Pulmonary artery endothelial cell (primary cell): Measurements from ENCODE around the gene SMIM41. TPM values are rescaled to one million over a fixed set of nuclear protein-coding genes. Genes with fewer than 3 reads are reported as not detected.

ENCODE experiments used
- DNase-seq: peaks from one replicate; pipeline ENCODE4 v3.0.0-alpha.2; 2011; ENCODE audit warnings: low read depth, low spot score
- total RNA-seq: library from RNA; depleted of rRNA; stranded (reverse); fragments of >200 nt; gene quantifications from 2 replicates; pipeline ENCODE4 v1.2.3, GENCODE V29; 2014

SMIM41 gene
- total RNA-seq, 1 donor from 2014 or later: 0.07 TPM

GRCh38 chr12:52145228-52146088, 66.0 kb downstream of the SMIM41 start:
- DNase-seq: no peak

GRCh38 chr12:52146089-52146821, 66.8 kb downstream of the SMIM41 start:
- no peak for DNase-seq

GRCh38 chr12:52146822-52147366, 67.4 kb downstream of the SMIM41 start:
- DNase-seq: no peak

GRCh38 chr12:52147367-52147963, 68.0 kb downstream of the SMIM41 start:
- DNase-seq: peak; percentile 81

- DNase-seq: no peak
Measured at GRCh38 chr12:52147964-52148463, 68.5 kb downstream of the SMIM41 start.

GRCh38 chr12:52148464-52149181, 69.1 kb downstream of the SMIM41 start:
- no peak for DNase-seq

GRCh38 chr12:52149182-52149641, 69.7 kb downstream of the SMIM41 start:
- no peak for DNase-seq

- no peak for DNase-seq
Measured at GRCh38 chr12:52149651-52150241, 70.2 kb downstream of the SMIM41 start.

- DNase-seq: no peak
Measured at GRCh38 chr12:52151153-52151836, 71.8 kb downstream of the SMIM41 start.

- no peak for DNase-seq
Measured at GRCh38 chr12:52151837-52152783, 72.6 kb downstream of the SMIM41 start.

- no peak for DNase-seq
Measured at GRCh38 chr12:52152905-52153317, 73.4 kb downstream of the SMIM41 start.

- DNase-seq: no peak
Measured at GRCh38 chr12:52155048-52155868, 75.8 kb downstream of the SMIM41 start.

GRCh38 chr12:52156311-52156710, 76.8 kb downstream of the SMIM41 start:
- DNase-seq: no peak

- DNase-seq: no peak
Measured at GRCh38 chr12:52156757-52157565, 77.5 kb downstream of the SMIM41 start.

- no peak for DNase-seq
Measured at GRCh38 chr12:52157566-52158150, 78.2 kb downstream of the SMIM41 start.
